Neural cell (in vitro differentiated cells): Measurements from ENCODE around the gene KRT80.

Source experiments
- EP300 ChIP-seq: fragments of 450-650 bp; conservative IDR thresholded peaks from 2 replicates; pipeline ENCODE4 v1.6.1; 2014; ENCODE audit warnings: antibody characterized with exemption, mild to moderate bottlenecking, moderate library complexity; ENCODE audit not compliant: poor library complexity, severe bottlenecking
- TF ChIP-seq, protein P1 (sequence below): fragments of 450-650 bp; IDR thresholded peaks from 2 replicates; pipeline ENCODE4 v1.5.1; 2014; ENCODE audit warnings: antibody characterized with exemption, mild to moderate bottlenecking, moderate library complexity; ENCODE audit not compliant: poor library complexity, severe bottlenecking

DNA sequence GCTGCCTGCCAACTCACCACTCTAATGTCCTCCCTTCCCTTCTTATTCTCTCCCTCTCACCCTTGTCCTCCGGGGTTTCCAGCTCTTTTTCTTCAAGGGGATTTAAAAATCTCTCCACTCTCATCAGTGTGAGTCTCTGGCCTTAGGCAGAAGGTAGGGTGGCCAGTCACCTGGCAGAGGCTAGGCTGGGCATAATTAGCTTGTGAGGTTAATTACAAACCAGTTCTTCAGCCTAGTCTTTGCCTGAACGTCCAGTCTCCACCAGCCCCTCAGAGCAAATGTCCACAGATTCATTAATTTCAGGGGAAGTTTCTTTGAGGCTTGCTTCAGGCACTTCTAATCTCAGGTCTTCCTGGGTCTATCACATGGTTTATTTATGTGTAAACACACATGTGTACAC is 48.0 kb upstream of the KRT80 start:
- no peak for TF ChIP-seq EP300
- TF ChIP-seq, protein P1, sequence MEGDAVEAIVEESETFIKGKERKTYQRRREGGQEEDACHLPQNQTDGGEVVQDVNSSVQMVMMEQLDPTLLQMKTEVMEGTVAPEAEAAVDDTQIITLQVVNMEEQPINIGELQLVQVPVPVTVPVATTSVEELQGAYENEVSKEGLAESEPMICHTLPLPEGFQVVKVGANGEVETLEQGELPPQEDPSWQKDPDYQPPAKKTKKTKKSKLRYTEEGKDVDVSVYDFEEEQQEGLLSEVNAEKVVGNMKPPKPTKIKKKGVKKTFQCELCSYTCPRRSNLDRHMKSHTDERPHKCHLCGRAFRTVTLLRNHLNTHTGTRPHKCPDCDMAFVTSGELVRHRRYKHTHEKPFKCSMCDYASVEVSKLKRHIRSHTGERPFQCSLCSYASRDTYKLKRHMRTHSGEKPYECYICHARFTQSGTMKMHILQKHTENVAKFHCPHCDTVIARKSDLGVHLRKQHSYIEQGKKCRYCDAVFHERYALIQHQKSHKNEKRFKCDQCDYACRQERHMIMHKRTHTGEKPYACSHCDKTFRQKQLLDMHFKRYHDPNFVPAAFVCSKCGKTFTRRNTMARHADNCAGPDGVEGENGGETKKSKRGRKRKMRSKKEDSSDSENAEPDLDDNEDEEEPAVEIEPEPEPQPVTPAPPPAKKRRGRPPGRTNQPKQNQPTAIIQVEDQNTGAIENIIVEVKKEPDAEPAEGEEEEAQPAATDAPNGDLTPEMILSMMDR: no peak
